H1 (cell line): ENCODE measurements around the gene RTKN. TPM values are rescaled to one million over a fixed set of nuclear protein-coding genes. Genes with fewer than 3 reads are reported as not detected.

Experiments used
- BACH1 ChIP-seq: IDR thresholded peaks from 2 replicates; pipeline ENCODE4 v1.6.1; 2012; ENCODE audit warnings: low read length, improper control_type of control experiment
- CBX8 ChIP-seq: fragments of 300-800, 300-1000 bp; sonication (generic); IDR thresholded peaks from 2 replicates; pipeline ENCODE4 v1.7.1; 2016; ENCODE audit warnings: low read depth, low read length, borderline replicate concordance
- EGR1 ChIP-seq: IDR thresholded peaks from 2 replicates; pipeline ENCODE4 v1.6.1; 2011; ENCODE audit warnings: low read depth, low read length, borderline replicate concordance
- EZH2 ChIP-seq: fragments of 200-600 bp; sonication (generic); IDR thresholded peaks from 2 replicates; pipeline ENCODE4 v1.7.1; 2012; ENCODE audit warnings: low read depth, mild to moderate bottlenecking, moderate library complexity, low read length, inconsistent platforms; ENCODE audit not compliant: severe bottlenecking
- FOSL1 ChIP-seq: IDR thresholded peaks from 2 replicates; pipeline ENCODE4 v1.6.1; 2011; ENCODE audit warnings: mild to moderate bottlenecking, low read depth, low read length, moderate library complexity; ENCODE audit not compliant: insufficient read depth
- KDM1A ChIP-seq: fragments of 200-600, 300-600 bp; sonication (generic); IDR thresholded peaks from 2 replicates; pipeline ENCODE4 v1.7.1; 2016; ENCODE audit warnings: mild to moderate bottlenecking, low read length, borderline replicate concordance
- KDM5A ChIP-seq: fragments of 200-600 bp; IDR thresholded peaks from 2 replicates; pipeline ENCODE4 v1.7.1; 2012; ENCODE audit warnings: mild to moderate bottlenecking, low read length, inconsistent platforms, mixed read lengths
- POLR2AphosphoS5 ChIP-seq: IDR thresholded peaks from 2 replicates; pipeline ENCODE4 v1.6.1; 2011; ENCODE audit warnings: low read depth, low read length
- POU5F1 ChIP-seq: IDR thresholded peaks from 2 replicates; pipeline ENCODE4 v1.6.1; 2011; ENCODE audit warnings: low read depth, mild to moderate bottlenecking, low read length, moderate library complexity
- SIRT6 ChIP-seq: IDR thresholded peaks from one replicate; pipeline ENCODE4 v1.7.1; 2012; ENCODE audit warnings: low read length, inconsistent platforms
- TBP ChIP-seq: IDR thresholded peaks from 2 replicates; pipeline ENCODE4 v1.6.1; 2011; ENCODE audit warnings: low read depth, low read length, improper control_type of control experiment
- polyA plus RNA-seq, 7 experiments: library from polyadenylated mRNA; depleted of rRNA in 3 of 7; stranded (reverse) in 5 of 7; unstranded in 2 of 7; fragments of >200 nt in 5 of 7; fragments of 200-250 nt in 2 of 7; gene quantifications; 1 replicate in 5 of 7; 2 replicates in 1 of 7; 4 replicates in 1 of 7; pipeline versions ENCODE4 v1.2.1 to v1.2.3, GENCODE V29; 2011 to 2013; ENCODE audit warnings: missing spikeins in 2 of 7, mixed read lengths in 2 of 7
- total RNA-seq: library from RNA; stranded (reverse); fragmentation: NEBNext Ultra II Directional; extraction: Animal tissue kit (Norgen Biotek cat#: 25700); gene quantifications from 2 replicates; pipeline ENCODE4 v1.2.1, GENCODE V29; 2021
- TF ChIP-seq, protein P1 (sequence below): fragments of 300-600 bp; sonication (generic); IDR thresholded peaks from 2 replicates; pipeline ENCODE4 v1.7.1; 2012; ENCODE audit warnings: low read length, moderate library complexity, mild to moderate bottlenecking, inconsistent platforms; ENCODE audit not compliant: insufficient replicate concordance

RTKN gene
- total and polyA plus RNA-seq, 2 of the 8 experiments (the other 6 are each of a cell fraction or from before 2014, with no cell fraction given) = 40.2 to 54.1 TPM

DNA sequence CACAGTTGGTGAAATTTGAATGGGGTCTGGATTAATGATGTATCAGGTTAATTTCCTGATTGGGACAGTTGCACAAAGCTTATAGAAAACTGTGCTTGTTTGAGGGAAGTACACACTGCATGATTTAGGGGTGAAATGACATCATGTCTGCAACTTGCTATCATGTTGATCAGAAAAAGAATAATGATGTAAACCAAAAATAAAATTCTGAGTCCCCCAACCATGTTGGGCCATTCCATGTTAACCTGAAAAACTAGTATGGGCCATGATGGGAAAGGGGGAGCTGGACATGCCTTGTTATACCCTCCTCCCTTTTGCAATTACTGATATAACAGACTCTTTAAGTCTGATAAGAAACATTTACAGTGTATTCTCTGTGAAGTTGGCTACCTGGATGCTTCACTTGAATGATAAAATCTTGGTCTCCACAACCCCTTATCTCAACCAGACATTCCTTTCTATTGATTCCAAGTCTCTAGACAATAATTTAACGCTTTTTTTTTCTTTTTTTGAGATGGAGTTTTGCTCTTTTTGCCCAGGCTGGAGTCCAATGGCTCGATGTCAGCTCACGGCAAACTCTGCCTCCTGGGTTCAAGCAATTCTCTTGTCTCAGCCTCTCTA lies 8.9 kb upstream of the RTKN start (continued):
- TF ChIP-seq, protein P1, sequence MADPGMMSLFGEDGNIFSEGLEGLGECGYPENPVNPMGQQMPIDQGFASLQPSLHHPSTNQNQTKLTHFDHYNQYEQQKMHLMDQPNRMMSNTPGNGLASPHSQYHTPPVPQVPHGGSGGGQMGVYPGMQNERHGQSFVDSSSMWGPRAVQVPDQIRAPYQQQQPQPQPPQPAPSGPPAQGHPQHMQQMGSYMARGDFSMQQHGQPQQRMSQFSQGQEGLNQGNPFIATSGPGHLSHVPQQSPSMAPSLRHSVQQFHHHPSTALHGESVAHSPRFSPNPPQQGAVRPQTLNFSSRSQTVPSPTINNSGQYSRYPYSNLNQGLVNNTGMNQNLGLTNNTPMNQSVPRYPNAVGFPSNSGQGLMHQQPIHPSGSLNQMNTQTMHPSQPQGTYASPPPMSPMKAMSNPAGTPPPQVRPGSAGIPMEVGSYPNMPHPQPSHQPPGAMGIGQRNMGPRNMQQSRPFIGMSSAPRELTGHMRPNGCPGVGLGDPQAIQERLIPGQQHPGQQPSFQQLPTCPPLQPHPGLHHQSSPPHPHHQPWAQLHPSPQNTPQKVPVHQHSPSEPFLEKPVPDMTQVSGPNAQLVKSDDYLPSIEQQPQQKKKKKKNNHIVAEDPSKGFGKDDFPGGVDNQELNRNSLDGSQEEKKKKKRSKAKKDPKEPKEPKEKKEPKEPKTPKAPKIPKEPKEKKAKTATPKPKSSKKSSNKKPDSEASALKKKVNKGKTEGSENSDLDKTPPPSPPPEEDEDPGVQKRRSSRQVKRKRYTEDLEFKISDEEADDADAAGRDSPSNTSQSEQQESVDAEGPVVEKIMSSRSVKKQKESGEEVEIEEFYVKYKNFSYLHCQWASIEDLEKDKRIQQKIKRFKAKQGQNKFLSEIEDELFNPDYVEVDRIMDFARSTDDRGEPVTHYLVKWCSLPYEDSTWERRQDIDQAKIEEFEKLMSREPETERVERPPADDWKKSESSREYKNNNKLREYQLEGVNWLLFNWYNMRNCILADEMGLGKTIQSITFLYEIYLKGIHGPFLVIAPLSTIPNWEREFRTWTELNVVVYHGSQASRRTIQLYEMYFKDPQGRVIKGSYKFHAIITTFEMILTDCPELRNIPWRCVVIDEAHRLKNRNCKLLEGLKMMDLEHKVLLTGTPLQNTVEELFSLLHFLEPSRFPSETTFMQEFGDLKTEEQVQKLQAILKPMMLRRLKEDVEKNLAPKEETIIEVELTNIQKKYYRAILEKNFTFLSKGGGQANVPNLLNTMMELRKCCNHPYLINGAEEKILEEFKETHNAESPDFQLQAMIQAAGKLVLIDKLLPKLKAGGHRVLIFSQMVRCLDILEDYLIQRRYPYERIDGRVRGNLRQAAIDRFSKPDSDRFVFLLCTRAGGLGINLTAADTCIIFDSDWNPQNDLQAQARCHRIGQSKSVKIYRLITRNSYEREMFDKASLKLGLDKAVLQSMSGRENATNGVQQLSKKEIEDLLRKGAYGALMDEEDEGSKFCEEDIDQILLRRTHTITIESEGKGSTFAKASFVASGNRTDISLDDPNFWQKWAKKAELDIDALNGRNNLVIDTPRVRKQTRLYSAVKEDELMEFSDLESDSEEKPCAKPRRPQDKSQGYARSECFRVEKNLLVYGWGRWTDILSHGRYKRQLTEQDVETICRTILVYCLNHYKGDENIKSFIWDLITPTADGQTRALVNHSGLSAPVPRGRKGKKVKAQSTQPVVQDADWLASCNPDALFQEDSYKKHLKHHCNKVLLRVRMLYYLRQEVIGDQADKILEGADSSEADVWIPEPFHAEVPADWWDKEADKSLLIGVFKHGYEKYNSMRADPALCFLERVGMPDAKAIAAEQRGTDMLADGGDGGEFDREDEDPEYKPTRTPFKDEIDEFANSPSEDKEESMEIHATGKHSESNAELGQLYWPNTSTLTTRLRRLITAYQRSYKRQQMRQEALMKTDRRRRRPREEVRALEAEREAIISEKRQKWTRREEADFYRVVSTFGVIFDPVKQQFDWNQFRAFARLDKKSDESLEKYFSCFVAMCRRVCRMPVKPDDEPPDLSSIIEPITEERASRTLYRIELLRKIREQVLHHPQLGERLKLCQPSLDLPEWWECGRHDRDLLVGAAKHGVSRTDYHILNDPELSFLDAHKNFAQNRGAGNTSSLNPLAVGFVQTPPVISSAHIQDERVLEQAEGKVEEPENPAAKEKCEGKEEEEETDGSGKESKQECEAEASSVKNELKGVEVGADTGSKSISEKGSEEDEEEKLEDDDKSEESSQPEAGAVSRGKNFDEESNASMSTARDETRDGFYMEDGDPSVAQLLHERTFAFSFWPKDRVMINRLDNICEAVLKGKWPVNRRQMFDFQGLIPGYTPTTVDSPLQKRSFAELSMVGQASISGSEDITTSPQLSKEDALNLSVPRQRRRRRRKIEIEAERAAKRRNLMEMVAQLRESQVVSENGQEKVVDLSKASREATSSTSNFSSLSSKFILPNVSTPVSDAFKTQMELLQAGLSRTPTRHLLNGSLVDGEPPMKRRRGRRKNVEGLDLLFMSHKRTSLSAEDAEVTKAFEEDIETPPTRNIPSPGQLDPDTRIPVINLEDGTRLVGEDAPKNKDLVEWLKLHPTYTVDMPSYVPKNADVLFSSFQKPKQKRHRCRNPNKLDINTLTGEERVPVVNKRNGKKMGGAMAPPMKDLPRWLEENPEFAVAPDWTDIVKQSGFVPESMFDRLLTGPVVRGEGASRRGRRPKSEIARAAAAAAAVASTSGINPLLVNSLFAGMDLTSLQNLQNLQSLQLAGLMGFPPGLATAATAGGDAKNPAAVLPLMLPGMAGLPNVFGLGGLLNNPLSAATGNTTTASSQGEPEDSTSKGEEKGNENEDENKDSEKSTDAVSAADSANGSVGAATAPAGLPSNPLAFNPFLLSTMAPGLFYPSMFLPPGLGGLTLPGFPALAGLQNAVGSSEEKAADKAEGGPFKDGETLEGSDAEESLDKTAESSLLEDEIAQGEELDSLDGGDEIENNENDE = no peak
- no peak for TF ChIP-seq KDM5A
- no peak for TF ChIP-seq EZH2
- no peak for TF ChIP-seq POU5F1
- no peak for TF ChIP-seq EGR1
- TF ChIP-seq FOSL1 = no peak
- no peak for TF ChIP-seq CBX8
- no peak for TF ChIP-seq TBP
- TF ChIP-seq SIRT6 = no peak
- no peak for TF ChIP-seq KDM1A
- TF ChIP-seq POLR2AphosphoS5 = no peak
- no peak for TF ChIP-seq BACH1
